H1 (cell line): ENCODE data around the gene SEC16A. TPM values are rescaled to one million over a fixed set of nuclear protein-coding genes. Genes with fewer than 3 reads are reported as not detected.
A peak's percentile ranks its signal among the peaks of the same experiment; 100 is the strongest.

Source experiments
- CTCF ChIA-PET: fragments of 300-600 bp; sonication (Branson Sonifier 250); formaldehyde crosslinking; loops from one replicate; lab custom pipeline; 2021; ENCODE audit not compliant: partially characterized antibody; lab: Charles Lee
- POLR2A ChIA-PET: fragments of 300-600 bp; sonication (Branson Sonifier 250); formaldehyde crosslinking; loops from one replicate; lab custom pipeline; 2021; ENCODE audit warnings: inconsistent platforms; ENCODE audit not compliant: partially characterized antibody; lab: Charles Lee
- DNase-seq, 2 experiments: peaks; one replicate each; pipeline versions ENCODE4 v3.0.0 to v3.0.0-alpha.2; 2010 to 2022; ENCODE audit warnings: low spot score in 2 of 2, low read depth in 1 of 2, mixed read lengths in 1 of 2
- FAIRE-seq: peaks from 2 replicates; lab custom pipeline; 2011; peaks lifted over from hg19 to GRCh38; lab: Jason Lieb, UNC
- H2AFZ ChIP-seq: 2 replicates; pipeline ENCODE4 v1.8.1; 2012; ENCODE audit warnings: low read length, inconsistent platforms
- H2AK5ac ChIP-seq: 2 replicates; pipeline ENCODE4 v1.6.1; 2013; ENCODE audit warnings: low read depth, low read length
- H2BK120ac ChIP-seq: replicated peaks from 2 replicates; pipeline ENCODE3; 2013; ENCODE audit warnings: low read depth, low read length, inconsistent platforms
- H2BK12ac ChIP-seq: 2 replicates; pipeline ENCODE4 v1.6.1; 2013; ENCODE audit warnings: low read depth, low read length
- H2BK15ac ChIP-seq: 2 replicates; pipeline ENCODE4 v1.6.1; 2013; ENCODE audit warnings: low read length
- H2BK20ac ChIP-seq: 2 replicates; pipeline ENCODE4 v1.6.1; 2013; ENCODE audit warnings: low read length
- H2BK5ac ChIP-seq: 2 replicates; pipeline ENCODE4 v1.6.1; 2013; ENCODE audit warnings: low read depth, low read length
- H3K14ac ChIP-seq: 2 replicates; pipeline ENCODE4 v1.6.1; 2013; ENCODE audit warnings: inconsistent platforms; ENCODE audit not compliant: insufficient read length
- H3K18ac ChIP-seq: 2 replicates; pipeline ENCODE4 v1.6.1; 2013; ENCODE audit warnings: low read length; ENCODE audit errors: extremely low read depth
- H3K23ac ChIP-seq: 2 replicates; pipeline ENCODE4 v1.6.1; 2013; ENCODE audit warnings: inconsistent platforms; ENCODE audit not compliant: insufficient read length
- H3K23me2 ChIP-seq: 2 replicates; pipeline ENCODE4 v1.6.1; 2013; ENCODE audit warnings: low read depth, low read length
- H3K27ac ChIP-seq: 2 replicates; pipeline ENCODE4 v1.6.1; 2011; ENCODE audit warnings: low read depth, low read length, inconsistent platforms
- H3K27me3 ChIP-seq, 4 experiments: replicated peaks in 1 of 4; 1 replicate in 1 of 4; 2 replicates in 3 of 4; pipeline versions ENCODE4 v1.6.1 to v1.8.1; 2011 to 2013; ENCODE audit warnings: low read length in 3 of 4, mild to moderate bottlenecking in 3 of 4, inconsistent platforms in 2 of 4, mixed read lengths in 2 of 4, moderate library complexity in 1 of 4; ENCODE audit not compliant: control insufficient read depth in 3 of 4, insufficient read depth in 3 of 4; ENCODE audit errors: extremely low read depth in 1 of 4
- H3K36me3 ChIP-seq, 4 experiments: 2 replicates each; pipeline versions ENCODE4 v1.6.1 to v1.8.1; 2011 to 2013; ENCODE audit warnings: mild to moderate bottlenecking in 4 of 4, low read length in 3 of 4, moderate library complexity in 2 of 4, control low read depth in 1 of 4, inconsistent platforms in 1 of 4; ENCODE audit not compliant: insufficient read depth in 4 of 4, control insufficient read depth in 2 of 4
- H3K4ac ChIP-seq: replicated peaks from 2 replicates; pipeline ENCODE3; 2013; ENCODE audit warnings: low read length, low read depth, mixed read lengths, inconsistent platforms; ENCODE audit not compliant: insufficient read length
- H3K4me1 ChIP-seq, 4 experiments: replicated peaks in 1 of 4; 1 replicate in 1 of 4; 2 replicates in 3 of 4; pipeline versions ENCODE4 v1.6.1 to v1.8.1; 2011 to 2013; ENCODE audit warnings: low read length in 3 of 4, inconsistent platforms in 2 of 4, mixed read lengths in 1 of 4; ENCODE audit not compliant: insufficient read depth in 4 of 4, control insufficient read depth in 3 of 4
- H3K4me2 ChIP-seq, 2 experiments: 2 replicates each; pipeline versions ENCODE4 v1.6.1 to v1.8.1; 2011 to 2013; ENCODE audit warnings: low read depth in 2 of 2, low read length in 2 of 2, control low read depth in 1 of 2, inconsistent platforms in 1 of 2, mild to moderate bottlenecking in 1 of 2; ENCODE audit not compliant: insufficient read depth in 1 of 2
- H3K4me3 ChIP-seq, 4 experiments: fragments of 200-600, 300-600 bp in 1 of 4; sonication (generic), shearing (Covaris generic), sonication (Bioruptor Twin) in 1 of 4; 2 replicates each; pipeline versions ENCODE4 v1.5.1 to v1.8.1; 2011 to 2016; ENCODE audit warnings: low read length in 4 of 4, low read depth in 3 of 4, control low read depth in 2 of 4, inconsistent platforms in 2 of 4, mild to moderate bottlenecking in 2 of 4, mixed read lengths in 1 of 4, moderate library complexity in 1 of 4; ENCODE audit not compliant: insufficient read depth in 2 of 4; ENCODE audit errors: extremely low read depth in 1 of 4
- H3K56ac ChIP-seq: replicated peaks from 2 replicates; pipeline ENCODE3; 2013; ENCODE audit warnings: low read depth, mild to moderate bottlenecking, mixed read lengths, low read length, inconsistent platforms; ENCODE audit not compliant: insufficient read length
- H3K79me1 ChIP-seq: 2 replicates; pipeline ENCODE4 v1.6.1; 2013; ENCODE audit warnings: low read depth, low read length, control low read depth
- H3K79me2 ChIP-seq, 2 experiments: 2 replicates each; pipeline versions ENCODE4 v1.6.1 to v1.8.1; 2012 to 2013; ENCODE audit warnings: low read length in 2 of 2, mild to moderate bottlenecking in 2 of 2, inconsistent platforms in 1 of 2; ENCODE audit not compliant: insufficient read depth in 2 of 2, control insufficient read depth in 1 of 2
- H3K9ac ChIP-seq, 4 experiments: replicated peaks in 1 of 4; 1 replicate in 1 of 4; 2 replicates in 3 of 4; pipeline versions ENCODE4 v1.6.1 to v1.8.1; 2011 to 2013; ENCODE audit warnings: low read depth in 3 of 4, low read length in 3 of 4, control low read depth in 2 of 4, mild to moderate bottlenecking in 2 of 4, moderate library complexity in 2 of 4, inconsistent platforms in 1 of 4; ENCODE audit errors: extremely low read depth in 1 of 4
- H3K9me3 ChIP-seq, 2 experiments: 2 replicates each; pipeline versions ENCODE4 v1.6.1 to v1.8.1; 2012 to 2013; ENCODE audit warnings: mild to moderate bottlenecking in 2 of 2, moderate library complexity in 2 of 2, control low read depth in 1 of 2, inconsistent platforms in 1 of 2, low read depth in 1 of 2, low read length in 1 of 2, mixed read lengths in 1 of 2; ENCODE audit not compliant: insufficient read depth in 2 of 2
- H4K20me1 ChIP-seq, 2 experiments: replicated peaks in 1 of 2; 2 replicates each; pipeline versions ENCODE3 to v1.8.1; 2011 to 2013; ENCODE audit warnings: inconsistent platforms in 2 of 2, low read length in 2 of 2, mild to moderate bottlenecking in 1 of 2; ENCODE audit not compliant: insufficient read depth in 2 of 2, control insufficient read depth in 1 of 2
- H4K5ac ChIP-seq: 2 replicates; pipeline ENCODE4 v1.6.1; 2013; ENCODE audit warnings: low read length, low read depth, mixed read lengths, inconsistent platforms; ENCODE audit not compliant: insufficient read length
- H4K8ac ChIP-seq: 2 replicates; pipeline ENCODE4 v1.8.0; 2013; ENCODE audit warnings: mild to moderate bottlenecking, moderate library complexity, low read length, inconsistent platforms; ENCODE audit not compliant: insufficient read depth; ENCODE audit errors: extremely low read depth
- H4K91ac ChIP-seq: replicated peaks from 2 replicates; pipeline ENCODE3; 2013; ENCODE audit warnings: low read length, mixed read lengths, inconsistent platforms; ENCODE audit not compliant: insufficient read length
- ASH2L ChIP-seq: fragments of 200-600, 300-600 bp; sonication (generic); IDR thresholded peaks from one replicate; pipeline ENCODE4 v1.7.1; 2017; ENCODE audit warnings: low read length
- ATF3 ChIP-seq: IDR thresholded peaks from 2 replicates; pipeline ENCODE4 v1.6.1; 2011; ENCODE audit warnings: low read depth, mild to moderate bottlenecking, low read length; ENCODE audit not compliant: insufficient read depth
- CEBPB ChIP-seq: IDR thresholded peaks from 2 replicates; pipeline ENCODE4 v1.6.1; 2012; ENCODE audit warnings: low read depth, low read length
- JUND ChIP-seq: IDR thresholded peaks from 2 replicates; pipeline ENCODE4 v1.6.1; 2011; ENCODE audit warnings: mild to moderate bottlenecking, improper control_type of control experiment, low read length
- MAX ChIP-seq: IDR thresholded peaks from 2 replicates; pipeline ENCODE4 v1.6.1; 2012; ENCODE audit warnings: inconsistent platforms
- PHF8 ChIP-seq: fragments of 200-600 bp; sonication (generic); conservative IDR thresholded peaks from 2 replicates; pipeline ENCODE4 v1.7.1; 2012; ENCODE audit warnings: low read depth, mild to moderate bottlenecking, inconsistent platforms, low read length, moderate library complexity
- POLR2AphosphoS5 ChIP-seq: IDR thresholded peaks from 2 replicates; pipeline ENCODE4 v1.6.1; 2011; ENCODE audit warnings: low read depth, low read length
- RXRA ChIP-seq: IDR thresholded peaks from 2 replicates; pipeline ENCODE4 v1.6.1; 2011; ENCODE audit warnings: low read depth, mild to moderate bottlenecking, low read length, moderate library complexity; ENCODE audit not compliant: insufficient read depth
- SIRT6 ChIP-seq: IDR thresholded peaks from one replicate; pipeline ENCODE4 v1.7.1; 2012; ENCODE audit warnings: low read length, inconsistent platforms
- SP2 ChIP-seq: IDR thresholded peaks from 2 replicates; pipeline ENCODE4 v1.6.1; 2012; ENCODE audit warnings: mild to moderate bottlenecking, low read length, inconsistent platforms
- SRF ChIP-seq: IDR thresholded peaks from 2 replicates; pipeline ENCODE4 v1.6.1; 2011; ENCODE audit warnings: mild to moderate bottlenecking, low read depth, low read length, moderate library complexity
- TAF7 ChIP-seq: optimal IDR thresholded peaks from 2 replicates; pipeline ENCODE3; 2011; ENCODE audit warnings: low read depth, mild to moderate bottlenecking, inconsistent platforms, low read length, moderate library complexity, borderline replicate concordance
- WGBS, 2 experiments: shearing (Covaris generic) in 1 of 2; methylation state at CpG; one replicate each; pipeline versions ENCODE4 v1.1.6 to v1.1.7; 2013 to 2015; ENCODE audit warnings: low lambda C conversion rate in 2 of 2, mixed read lengths in 2 of 2, inconsistent platforms in 1 of 2, low coverage in 1 of 2, missing lambda C conversion rate in 1 of 2; ENCODE audit not compliant: insufficient replicate concordance in 2 of 2, insufficient coverage in 1 of 2, insufficient read length in 1 of 2; ENCODE audit errors: extremely low coverage in 1 of 2, missing lambda C conversion rate in 1 of 2; 5-methylcytosine and 5-hydroxymethylcytosine counted together
- polyA plus RNA-seq, 7 experiments: library from polyadenylated mRNA; depleted of rRNA in 3 of 7; stranded (reverse) in 5 of 7; unstranded in 2 of 7; fragments of >200 nt in 5 of 7; fragments of 200-250 nt in 2 of 7; gene quantifications; 1 replicate in 5 of 7; 2 replicates in 1 of 7; 4 replicates in 1 of 7; pipeline versions ENCODE4 v1.2.1 to v1.2.3, GENCODE V29; 2011 to 2013; ENCODE audit warnings: missing spikeins in 2 of 7, mixed read lengths in 2 of 7
- total RNA-seq: library from RNA; stranded (reverse); fragmentation: NEBNext Ultra II Directional; extraction: Animal tissue kit (Norgen Biotek cat#: 25700); gene quantifications from 2 replicates; pipeline ENCODE4 v1.2.1, GENCODE V29; 2021

SEC16A gene
- total and polyA plus RNA-seq, 2 of the 8 experiments (the other 6 are each of a cell fraction or from before 2014, with no cell fraction given), result 21.6 to 49.0 TPM

- Histone ChIP-seq H3K27ac (no peak overlapping the region), H3K18ac (no peak overlapping the region), H2AFZ (no peak overlapping the region), H4K20me1 (peaks cover 6 to 14% of the 10 kb centered on the region in 2 experiments), H3K79me1 (peaks cover 10% of the 10 kb centered on the region; the same call in 1 of the 2 replicates), H2AK5ac (no peak overlapping the region), H3K14ac (no peak overlapping the region), H2BK12ac (no peak overlapping the region), H2BK15ac (no peak overlapping the region), H3K23me2 (peaks cover 6% of the 10 kb centered on the region; the same call in 1 of the 2 replicates)
- DNase-seq (no peak), FAIRE-seq (no peak)
- TF ChIP-seq CEBPB (no peak), PHF8 (no peak), POLR2AphosphoS5 (no peak), RXRA (no peak), ASH2L (no peak), ATF3 (no peak), SP2 (no peak), TAF7 (no peak), SRF (no peak), SIRT6 (no peak), MAX (no peak), JUND (no peak)
- TF ChIP-seq, all 59 proteins: peak for 0
- Histone ChIP-seq H3K9ac (no peak overlapping the region), H2BK5ac (no peak overlapping the region), H4K8ac (0 out of 2 replicates have a peak overlapping the region, but pooled peaks have one; percentile 14), H3K4me2 (no peak overlapping the region), H3K36me3 (peaks cover 39 to 72% (median 62%) of the 10 kb centered on the region in 4 experiments), H3K79me2 (peaks cover 0 to 22% of the 10 kb centered on the region in 2 experiments; a peak in 2 of 4 replicates), H4K5ac (no peak overlapping the region), H3K27me3 (no peaks in the 10 kb centered on the region), H3K4ac (no peak overlapping the region), H3K9me3 (no peaks in the 10 kb centered on the region), H4K91ac (no peak overlapping the region), H2BK20ac (no peak overlapping the region), H3K23ac (no peak overlapping the region), H3K56ac (no peak overlapping the region), H3K4me1 (peaks cover 0 to 10% (median 7%) of the 10 kb centered on the region in 4 experiments; a peak in 5 of 7 replicates), H3K4me3 (no peak overlapping the region), H2BK120ac (no peak overlapping the region)
- WGBS, 2 experiments, result 93% methylated on average over 19 of the region's 21 CpGs; no CpG with 5 or more reads in 1 of the 2 experiments
- ChIA-PET POLR2A (interaction anchor here (1.1 to 14.6 kb wide), 8 partner anchors 3 to 63 kb away, joined by 4 to 139 read pairs (median 8); partner anchors contain the start of genes ENTR1, PMPCA and SNAPC4), CTCF (interaction anchor here (0.6 to 1.2 kb wide), 3 partner anchors 15 to 305 kb away, joined by 3 to 4 read pairs (median 3); no protein-coding TSS in a partner anchor)
These were observed 88.4 kb downstream of the SEC16A start for GRCh38 chr9:136394312-136395019.
